OCI-LY3 (cell line): Measurements from ENCODE around the gene NRDC.

Experiments used
- H2AFZ ChIP-seq: fragments of 200-600, 300-600 bp; shearing (Covaris generic); 2 replicates; pipeline ENCODE4 v1.6.0; 2014; ENCODE audit warnings: antibody characterized with exemption, low read depth, low read length
- H3K27ac ChIP-seq: fragments of 200-600, 300-600 bp; sonication (generic); 2 replicates; pipeline ENCODE4 v1.5.1; 2014; ENCODE audit warnings: mild to moderate bottlenecking, low read length, moderate library complexity, mixed read lengths
- H3K27me3 ChIP-seq: fragments of 200-600, 300-600 bp; sonication (generic); 2 replicates; pipeline ENCODE4 v1.6.1; 2014; ENCODE audit warnings: low read depth, low read length, mixed read lengths
- H3K36me3 ChIP-seq: fragments of 200-600, 300-600 bp; sonication (generic); replicated peaks from 2 replicates; pipeline ENCODE3; 2014; ENCODE audit warnings: low read depth, low read length, mixed read lengths
- H3K4me1 ChIP-seq: fragments of 300-600, 200-600 bp; sonication (generic); 2 replicates; pipeline ENCODE4 v1.6.1; 2014; ENCODE audit warnings: low read length, mixed read lengths
- H3K4me2 ChIP-seq: fragments of 200-600, 300-600 bp; sonication (generic); 2 replicates; pipeline ENCODE4 v1.6.1; 2014; ENCODE audit warnings: low read length, mixed read lengths
- H3K4me3 ChIP-seq: fragments of 300-600, 200-600 bp; sonication (generic); 2 replicates; pipeline ENCODE4 v1.5.1; 2014; ENCODE audit warnings: antibody characterized with exemption, mild to moderate bottlenecking, low read length, moderate library complexity
- H3K79me2 ChIP-seq: fragments of 300-600, 200-600 bp; shearing (Covaris generic); 2 replicates; pipeline ENCODE4 v1.6.1; 2014; ENCODE audit warnings: mild to moderate bottlenecking, low read length, mixed read lengths
- H3K9ac ChIP-seq: fragments of 300-600, 200-600 bp; shearing (Covaris generic); 2 replicates; pipeline ENCODE4 v1.6.0; 2014; ENCODE audit warnings: mild to moderate bottlenecking, low read length, moderate library complexity
- H3K9me3 ChIP-seq: fragments of 200-600, 300-600 bp; shearing (Covaris generic); 2 replicates; pipeline ENCODE4 v1.6.1; 2014; ENCODE audit warnings: low read length, mixed read lengths; ENCODE audit not compliant: insufficient read depth
- H4K20me1 ChIP-seq: fragments of 200-600, 300-600 bp; sonication (generic); 2 replicates; pipeline ENCODE4 v1.6.1; 2016; ENCODE audit warnings: low read length, mixed read lengths; ENCODE audit not compliant: insufficient read depth
- CTCF ChIP-seq: fragments of 200-600, 300-600 bp; sonication (generic); IDR thresholded peaks from 2 replicates; pipeline ENCODE4 v1.5.1; 2014; ENCODE audit warnings: antibody characterized with exemption, low read length, low read depth
- EZH2phosphoT487 ChIP-seq: fragments of 200-600 bp; shearing (Covaris generic); IDR thresholded peaks from 2 replicates; pipeline ENCODE4 v1.6.1; 2018; ENCODE audit warnings: antibody characterized with exemption, mixed run types, low read depth

NRDC gene

GRCh38 chr1:51922040-51922439 lies 43.5 kb upstream of the NRDC start:
- TF ChIP-seq EZH2phosphoT487 (no peak), CTCF (no peak)
- Histone ChIP-seq H3K27ac (no peak overlapping the region), H3K36me3 (no peaks in the 10 kb centered on the region), H3K9me3 (no peaks in the 10 kb centered on the region), H2AFZ (no peak overlapping the region), H4K20me1 (no peaks in the 10 kb centered on the region), H3K79me2 (no peaks in the 10 kb centered on the region), H3K4me2 (no peak overlapping the region), H3K4me3 (no peak overlapping the region), H3K27me3 (peaks cover 15% of the 10 kb centered on the region; the same call in 1 of the 2 replicates), H3K9ac (no peak overlapping the region), H3K4me1 (no peaks in the 10 kb centered on the region)

GRCh38 chr1:51920130-51920529 lies 41.6 kb upstream of the NRDC start:
- peaks cover 23% of the 10 kb centered on the region; the same call in 1 of the 2 replicates for H3K27me3 ChIP-seq
- no peaks in the 10 kb centered on the region for H3K4me1 ChIP-seq
- H3K4me3 ChIP-seq: no peak overlapping the region
- TF ChIP-seq CTCF (no peak), EZH2phosphoT487 (no peak)
- no peaks in the 10 kb centered on the region for H3K79me2 ChIP-seq
- H3K4me2 ChIP-seq: no peak overlapping the region
- H2AFZ ChIP-seq: no peak overlapping the region
- no peaks in the 10 kb centered on the region for H3K36me3 ChIP-seq
- no peaks in the 10 kb centered on the region for H4K20me1 ChIP-seq
- no peak overlapping the region for H3K9ac ChIP-seq
- H3K9me3 ChIP-seq: no peaks in the 10 kb centered on the region
- no peak overlapping the region for H3K27ac ChIP-seq

- Histone ChIP-seq H4K20me1 (no peaks in the 10 kb centered on the region), H3K79me2 (no peaks in the 10 kb centered on the region), H3K27ac (no peak overlapping the region), H3K36me3 (no peaks in the 10 kb centered on the region), H3K4me2 (no peak overlapping the region), H3K9me3 (no peaks in the 10 kb centered on the region), H3K4me1 (no peaks in the 10 kb centered on the region), H2AFZ (no peak overlapping the region), H3K4me3 (no peak overlapping the region), H3K9ac (no peak overlapping the region), H3K27me3 (peaks cover 19% of the 10 kb centered on the region; the same call in 1 of the 2 replicates)
- TF ChIP-seq EZH2phosphoT487 (no peak), CTCF (no peak)
These were observed 41.2 kb upstream of the NRDC start for GRCh38 chr1:51919684-51920083.

GRCh38 chr1:51916587-51917405 lies 38.3 kb upstream of the NRDC start:
- no peak overlapping the region for H3K4me3 ChIP-seq
- no peak overlapping the region for H3K9ac ChIP-seq
- H3K4me1 ChIP-seq: no peaks in the 10 kb centered on the region
- no peaks in the 10 kb centered on the region for H3K36me3 ChIP-seq
- TF ChIP-seq CTCF (no peak), EZH2phosphoT487 (no peak)
- no peaks in the 10 kb centered on the region for H3K9me3 ChIP-seq
- no peak overlapping the region for H2AFZ ChIP-seq
- peaks cover 19% of the 10 kb centered on the region; the same call in 1 of the 2 replicates for H3K27me3 ChIP-seq
- no peaks in the 10 kb centered on the region for H3K79me2 ChIP-seq
- H3K4me2 ChIP-seq: no peak overlapping the region
- no peaks in the 10 kb centered on the region for H4K20me1 ChIP-seq
- H3K27ac ChIP-seq: no peak overlapping the region
